ENCODE results near the gene MSH5. TPM values are rescaled to one million over a fixed set of nuclear protein-coding genes. Genes with fewer than 3 reads are reported as not detected.

The MSH5 gene
- total and polyA plus RNA-seq, 8 donors: 2.2 to 17.4 (median 6.4) TPM

DNA sequence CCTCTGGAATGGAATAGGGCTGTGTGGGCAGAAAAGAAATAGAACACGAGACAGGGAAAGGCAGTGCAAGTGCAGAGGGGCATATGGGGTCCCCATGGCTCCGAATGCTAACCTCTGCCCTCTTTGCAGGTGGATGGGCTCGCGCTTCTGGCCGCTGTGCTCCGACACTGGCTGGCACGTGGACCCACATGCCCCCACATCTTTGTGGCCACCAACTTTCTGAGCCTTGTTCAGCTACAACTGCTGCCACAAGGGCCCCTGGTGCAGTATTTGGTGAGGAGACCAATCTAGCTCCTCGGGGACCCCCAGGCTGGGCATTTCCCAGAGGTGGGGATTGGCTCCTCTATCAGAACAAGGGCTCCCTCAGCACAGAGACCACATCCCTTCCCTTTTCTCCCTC, 21.5 kb downstream of the MSH5 start:
- no peaks in the 10 kb centered on the region for H3K9me3 ChIP-seq
- TF ChIP-seq, protein P1, sequence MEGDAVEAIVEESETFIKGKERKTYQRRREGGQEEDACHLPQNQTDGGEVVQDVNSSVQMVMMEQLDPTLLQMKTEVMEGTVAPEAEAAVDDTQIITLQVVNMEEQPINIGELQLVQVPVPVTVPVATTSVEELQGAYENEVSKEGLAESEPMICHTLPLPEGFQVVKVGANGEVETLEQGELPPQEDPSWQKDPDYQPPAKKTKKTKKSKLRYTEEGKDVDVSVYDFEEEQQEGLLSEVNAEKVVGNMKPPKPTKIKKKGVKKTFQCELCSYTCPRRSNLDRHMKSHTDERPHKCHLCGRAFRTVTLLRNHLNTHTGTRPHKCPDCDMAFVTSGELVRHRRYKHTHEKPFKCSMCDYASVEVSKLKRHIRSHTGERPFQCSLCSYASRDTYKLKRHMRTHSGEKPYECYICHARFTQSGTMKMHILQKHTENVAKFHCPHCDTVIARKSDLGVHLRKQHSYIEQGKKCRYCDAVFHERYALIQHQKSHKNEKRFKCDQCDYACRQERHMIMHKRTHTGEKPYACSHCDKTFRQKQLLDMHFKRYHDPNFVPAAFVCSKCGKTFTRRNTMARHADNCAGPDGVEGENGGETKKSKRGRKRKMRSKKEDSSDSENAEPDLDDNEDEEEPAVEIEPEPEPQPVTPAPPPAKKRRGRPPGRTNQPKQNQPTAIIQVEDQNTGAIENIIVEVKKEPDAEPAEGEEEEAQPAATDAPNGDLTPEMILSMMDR (IDR thresholded peaks at IDR 0.05): no peak
- DNase-seq: no peak
- FAIRE-seq: no peak
- H3K27me3 ChIP-seq: no peaks in the 10 kb centered on the region
- no peak overlapping the region for H3K4me3 ChIP-seq
- WGBS, 2 donors: 92 to 94% methylated on average over 7 to 8 of the region's 8 CpGs
- no peaks in the 10 kb centered on the region for H3K36me3 ChIP-seq
- H3K4me1 ChIP-seq: no peaks in the 10 kb centered on the region
- ATAC-seq: no peak
- H3K27ac ChIP-seq: no peak overlapping the region
- intact Hi-C loops (cut with DNase I): no loop called here

DNA sequence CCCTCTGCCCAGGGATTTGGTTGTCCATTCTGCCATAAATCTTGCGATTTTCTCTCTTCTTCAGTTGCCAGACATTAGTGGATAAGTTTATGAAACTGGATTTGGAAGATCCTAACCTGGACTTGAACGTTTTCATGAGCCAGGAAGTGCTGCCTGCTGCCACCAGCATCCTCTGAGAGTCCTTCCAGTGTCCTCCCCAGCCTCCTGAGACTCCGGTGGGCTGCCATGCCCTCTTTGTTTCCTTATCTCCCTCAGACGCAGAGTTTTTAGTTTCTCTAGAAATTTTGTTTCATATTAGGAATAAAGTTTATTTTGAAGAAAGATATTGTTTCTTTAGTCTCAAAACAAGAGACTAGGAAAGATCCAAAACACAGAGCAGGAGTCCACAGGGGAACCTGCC, 22.6 kb downstream of the MSH5 start, which contains the start of gene SAPCD1:
SAPCD1 (plus strand) TSS at position 301 of the 400 bp plus-strand sequence. CDS start 399 bp downstream, outside the sequence.
- H3K9me3 ChIP-seq: no peaks in the 10 kb centered on the region
- no peaks in the 10 kb centered on the region for H3K36me3 ChIP-seq
- no peak within 1 kb of the TSS for H3K4me3 ChIP-seq
- no peak for ATAC-seq
- no peaks in the 10 kb centered on the region for H3K27me3 ChIP-seq
- WGBS, 2 donors: 64 to 71% methylated on average over 4 of the region's 4 CpGs
- DNase-seq: no peak
- no peak for FAIRE-seq
- TF ChIP-seq, protein P1 (IDR thresholded peaks at IDR 0.05): no peak
- no peak within 1 kb of the TSS for H3K27ac ChIP-seq
- H3K4me1 ChIP-seq: no peaks in the 10 kb centered on the region
- intact Hi-C loops (cut with DNase I): no loop called here

DNA sequence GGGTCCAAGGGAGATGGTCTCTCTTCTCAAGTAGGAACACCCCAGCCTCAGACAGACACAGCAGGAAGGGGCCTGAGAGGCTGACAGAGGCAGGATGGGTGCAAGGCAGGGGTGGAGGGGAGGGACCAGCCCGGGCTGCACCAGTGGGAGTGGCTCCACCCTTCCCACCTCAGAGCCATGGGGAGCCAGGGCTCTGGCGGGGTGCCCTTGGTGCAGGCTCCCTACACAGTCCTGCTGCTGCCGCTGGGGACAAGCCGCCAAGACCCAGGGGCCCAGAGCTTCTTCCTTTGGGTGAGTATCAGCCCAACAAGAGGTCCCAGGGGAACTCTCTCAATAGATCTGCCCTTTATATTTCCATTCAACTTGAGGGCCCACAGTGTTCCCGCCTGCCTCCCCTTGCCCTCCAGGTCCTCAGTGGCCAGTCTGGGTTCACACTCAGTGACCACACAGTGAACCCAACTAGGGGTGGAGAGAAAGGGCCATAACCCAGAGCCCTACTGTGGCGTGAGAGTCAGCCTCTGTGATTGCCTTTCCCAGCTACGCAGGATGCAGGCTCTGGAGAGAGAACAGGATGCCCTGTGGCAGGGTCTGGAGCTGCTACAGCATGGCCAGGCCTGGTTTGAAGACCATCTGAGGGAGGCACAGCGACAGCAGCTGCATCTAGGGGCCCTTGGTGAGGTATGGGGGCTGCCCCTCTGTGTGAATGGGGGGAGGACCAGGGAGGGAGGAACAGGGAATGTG, 23.2 kb downstream of the MSH5 start:
- WGBS, 2 donors: 75 to 77% methylated on average over 6 to 8 of the region's 8 CpGs
- no peak for ATAC-seq
- no peak for FAIRE-seq
- no peak overlapping the region for H3K27ac ChIP-seq
- intact Hi-C loops (cut with DNase I): no loop called here
- TF ChIP-seq, protein P1 (IDR thresholded peaks at IDR 0.05): no peak
- no peak overlapping the region for H3K4me3 ChIP-seq
- H3K27me3 ChIP-seq: no peaks in the 10 kb centered on the region
- DNase-seq: no peak
- no peaks in the 10 kb centered on the region for H3K9me3 ChIP-seq
- no peaks in the 10 kb centered on the region for H3K36me3 ChIP-seq
- no peaks in the 10 kb centered on the region for H3K4me1 ChIP-seq

DNA sequence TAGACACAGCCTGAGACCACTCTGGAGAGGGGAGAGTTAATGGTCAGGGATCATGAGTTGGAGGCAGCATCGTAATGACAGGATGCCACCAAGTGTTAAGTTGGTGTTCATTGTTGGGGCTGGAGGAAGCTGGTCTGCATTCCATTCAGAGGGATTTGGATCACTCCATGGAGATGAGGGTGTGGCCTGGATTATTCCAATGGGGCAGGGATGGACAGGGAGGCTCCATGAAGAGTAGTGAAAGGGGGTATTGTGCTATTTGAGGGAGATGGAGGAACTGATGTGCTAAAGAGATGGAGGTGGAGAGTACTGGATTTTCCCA, 23.8 kb downstream of the MSH5 start:
- DNase-seq: no peak
- FAIRE-seq: no peak
- WGBS, 2 donors: 22 to 42% methylated on average over 1 of the region's 1 CpG
- H3K4me3 ChIP-seq: no peak overlapping the region
- H3K27me3 ChIP-seq: no peaks in the 10 kb centered on the region
- no peaks in the 10 kb centered on the region for H3K9me3 ChIP-seq
- no peaks in the 10 kb centered on the region for H3K36me3 ChIP-seq
- H3K27ac ChIP-seq: no peak overlapping the region
- TF ChIP-seq, protein P1 (IDR thresholded peaks at IDR 0.05): no peak
- intact Hi-C loops (cut with DNase I): no loop called here
- no peaks in the 10 kb centered on the region for H3K4me1 ChIP-seq
- ATAC-seq: peak in 1 of 4 donors; percentile 46

DNA sequence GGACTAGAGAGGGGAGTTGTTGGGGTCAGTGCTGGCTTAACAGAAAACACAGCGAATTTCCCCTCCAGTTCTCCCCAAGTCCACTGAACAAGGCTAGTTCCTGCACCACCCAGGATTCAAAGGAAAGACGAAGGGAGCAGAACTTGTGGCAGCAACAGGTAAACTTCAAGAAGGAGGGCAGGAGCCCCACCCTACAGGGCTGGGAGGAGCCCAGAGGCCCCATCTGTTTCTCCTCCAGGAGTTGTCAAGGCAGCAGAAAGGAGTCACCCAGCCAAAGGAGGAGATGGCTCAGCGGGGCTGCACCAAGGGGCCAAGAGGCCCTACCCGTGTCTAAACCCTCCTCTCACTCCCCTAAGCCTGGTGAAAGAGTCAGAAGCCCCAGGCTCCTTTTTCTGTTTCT, 24.4 kb downstream of the MSH5 start:
- no peak for DNase-seq
- WGBS, 2 donors: 80 to 89% methylated on average over 4 of the region's 4 CpGs
- Histone ChIP-seq H3K27me3 (no peaks in the 10 kb centered on the region), H3K27ac (no peak overlapping the region), H3K4me3 (no peak overlapping the region), H3K36me3 (no peaks in the 10 kb centered on the region), H3K4me1 (no peaks in the 10 kb centered on the region), H3K9me3 (no peaks in the 10 kb centered on the region)
- ATAC-seq: no peak
- intact Hi-C loops (cut with DNase I): no loop called here
- TF ChIP-seq, protein P1 (IDR thresholded peaks at IDR 0.05): no peak
- FAIRE-seq: no peak
